HG03378 (cell line): ENCODE results near the gene CPZ.
"Not testable (repeated sequence)": the region's sequence is repeated elsewhere in the genome, so short reads cannot be mapped to it uniquely, and the experiment has no call there.

Source experiments
- ATAC-seq: cut with Tn5 transposase; IDR thresholded peaks from one replicate; pipeline ENCODE4 v1.9.1; 2021; ENCODE audit warnings: mild to moderate bottlenecking, moderate library complexity; ENCODE audit not compliant: unreplicated experiment

CPZ gene

GRCh38 chr4:8556341-8557150 is 36.0 kb upstream of the CPZ start:
- no peak for ATAC-seq

- ATAC-seq: no peak
Measured at GRCh38 chr4:8557151-8558076, 35.2 kb upstream of the CPZ start.

GRCh38 chr4:8558080-8558960 is 34.2 kb upstream of the CPZ start:
- ATAC-seq: no peak

GRCh38 chr4:8559011-8559410 is 33.6 kb upstream of the CPZ start:
- no peak for ATAC-seq

GRCh38 chr4:8559524-8560264 is 32.9 kb upstream of the CPZ start:
- ATAC-seq: no peak

GRCh38 chr4:8560265-8561047 is 32.1 kb upstream of the CPZ start:
- no peak for ATAC-seq

GRCh38 chr4:8564595-8564994 is 28.0 kb upstream of the CPZ start:
- ATAC-seq: no peak

- no peak for ATAC-seq
Measured at GRCh38 chr4:8568068-8568668, 24.4 kb upstream of the CPZ start.

GRCh38 chr4:8570201-8570600 is 22.4 kb upstream of the CPZ start:
- no peak for ATAC-seq

- ATAC-seq: no peak
Measured at GRCh38 chr4:8571702-8572685, 20.6 kb upstream of the CPZ start.

GRCh38 chr4:8573266-8573665 is 19.3 kb upstream of the CPZ start:
- no peak for ATAC-seq

GRCh38 chr4:8574796-8575370 is 17.7 kb upstream of the CPZ start:
- ATAC-seq: no peak

- ATAC-seq: no peak
Measured at GRCh38 chr4:8575457-8575856, 17.1 kb upstream of the CPZ start.

GRCh38 chr4:8576591-8576990 is 16.0 kb upstream of the CPZ start:
- not testable (repeated sequence) for ATAC-seq

- ATAC-seq: no peak
Measured at GRCh38 chr4:8577046-8577445, 15.5 kb upstream of the CPZ start.

GRCh38 chr4:8577972-8578371 is 14.6 kb upstream of the CPZ start:
- no peak for ATAC-seq

- ATAC-seq: no peak
Measured at GRCh38 chr4:8578717-8579116, 13.8 kb upstream of the CPZ start.
